Kidney epithelial cell (primary cell): Measurements from ENCODE around the gene NAT10. TPM values are rescaled to one million over a fixed set of nuclear protein-coding genes. Genes with fewer than 3 reads are reported as not detected.

Source experiments
- DNase-seq: peaks from one replicate; pipeline ENCODE4 v3.0.0-alpha.2; 2010; ENCODE audit warnings: low read depth
- H3K27me3 ChIP-seq: 2 replicates; pipeline ENCODE4 v1.6.0; 2011; ENCODE audit warnings: low read length; ENCODE audit not compliant: control insufficient read depth, insufficient read depth
- H3K36me3 ChIP-seq: 2 replicates; pipeline ENCODE4 v1.5.1; 2011; ENCODE audit warnings: low read length; ENCODE audit not compliant: control insufficient read depth, insufficient read depth
- H3K4me3 ChIP-seq: 2 replicates; pipeline ENCODE4 v1.5.1; 2011; ENCODE audit warnings: low read depth, mild to moderate bottlenecking, control low read depth, low read length
- CTCF ChIP-seq: IDR thresholded peaks from 2 replicates; pipeline ENCODE4 v1.5.1; 2011; ENCODE audit warnings: mild to moderate bottlenecking, moderate library complexity, low read length, control low read depth, inconsistent platforms; ENCODE audit not compliant: insufficient read depth, poor library complexity, severe bottlenecking
- total RNA-seq: library from RNA; depleted of rRNA; stranded (reverse); fragments of >200 nt; gene quantifications from 2 replicates; pipeline ENCODE4 v1.2.3, GENCODE V29; 2015

NAT10 gene
- total RNA-seq, 1 donor from 2014 or later, result 21.7 TPM

GRCh38 chr11:34162856-34163255 lies 57.4 kb downstream of the NAT10 start:
- H3K27me3 ChIP-seq, result no peaks in the 10 kb centered on the region
- DNase-seq, result no peak
- peaks cover 2% of the 10 kb centered on the region for H3K36me3 ChIP-seq
- no peak overlapping the region for H3K4me3 ChIP-seq
- TF ChIP-seq CTCF, result no peak

- no peak overlapping the region for H3K4me3 ChIP-seq
- no peaks in the 10 kb centered on the region for H3K27me3 ChIP-seq
- H3K36me3 ChIP-seq, result no peaks in the 10 kb centered on the region
- no peak for TF ChIP-seq CTCF
- no peak for DNase-seq
Measured at GRCh38 chr11:34165121-34165520, 59.7 kb downstream of the NAT10 start.

- peaks cover 1% of the 10 kb centered on the region for H3K36me3 ChIP-seq
- H3K4me3 ChIP-seq, result no peak overlapping the region
- no peak for DNase-seq
- H3K27me3 ChIP-seq, result no peaks in the 10 kb centered on the region
- no peak for TF ChIP-seq CTCF
Measured at GRCh38 chr11:34165786-34166555, 60.5 kb downstream of the NAT10 start.

GRCh38 chr11:34166806-34167740 lies 61.6 kb downstream of the NAT10 start:
- Histone ChIP-seq H3K36me3 (peaks cover 1% of the 10 kb centered on the region), H3K4me3 (no peak overlapping the region), H3K27me3 (no peaks in the 10 kb centered on the region)
- DNase-seq, result no peak
- no peak for TF ChIP-seq CTCF

GRCh38 chr11:34167961-34168360 lies 62.5 kb downstream of the NAT10 start:
- no peak for TF ChIP-seq CTCF
- H3K36me3 ChIP-seq, result peaks cover 1% of the 10 kb centered on the region
- no peak for DNase-seq
- H3K27me3 ChIP-seq, result no peaks in the 10 kb centered on the region
- no peak overlapping the region for H3K4me3 ChIP-seq
